Endothelial cell (in vitro differentiated cells): ENCODE results near the gene ATP5PD. TPM values are rescaled to one million over a fixed set of nuclear protein-coding genes. Genes with fewer than 3 reads are reported as not detected.
"Not testable (repeated sequence)": the region's sequence is repeated elsewhere in the genome, so short reads cannot be mapped to it uniquely, and the experiment has no call there.

ENCODE experiments used
- DNase-seq: peaks from one replicate; pipeline ENCODE4 v3.0.0; 2021; ENCODE audit warnings: low spot score
- H3K27ac Mint-ChIP-seq: one replicate; pipeline ENCODE4 v1.8.0; 2021; ENCODE audit warnings: mixed read lengths, inconsistent platforms; ENCODE audit not compliant: unreplicated experiment
- H3K27me3 Mint-ChIP-seq: one replicate; pipeline ENCODE4 v1.8.0; 2021; ENCODE audit warnings: mild to moderate bottlenecking, moderate library complexity, mixed read lengths, inconsistent platforms; ENCODE audit not compliant: unreplicated experiment
- H3K36me3 Mint-ChIP-seq: one replicate; pipeline ENCODE4 v1.8.0; 2021; ENCODE audit warnings: mild to moderate bottlenecking, low read depth, mixed read lengths, inconsistent platforms; ENCODE audit not compliant: unreplicated experiment
- H3K4me1 Mint-ChIP-seq: one replicate; pipeline ENCODE4 v1.8.0; 2021; ENCODE audit warnings: mild to moderate bottlenecking, mixed read lengths, inconsistent platforms; ENCODE audit not compliant: unreplicated experiment
- H3K4me3 Mint-ChIP-seq: one replicate; pipeline ENCODE4 v1.8.0; 2021; ENCODE audit warnings: mild to moderate bottlenecking, mixed read lengths, inconsistent platforms; ENCODE audit not compliant: unreplicated experiment
- H3K9me3 Mint-ChIP-seq: one replicate; pipeline ENCODE4 v1.8.0; 2021; ENCODE audit warnings: mixed read lengths, inconsistent platforms; ENCODE audit not compliant: unreplicated experiment
- total RNA-seq: library from RNA; stranded (reverse); fragmentation: NEBNext Ultra II Directional; extraction: Animal tissue kit (Norgen Biotek cat#: 25700); gene quantifications from one replicate; pipeline ENCODE4 v1.2.1, GENCODE V29; 2021; ENCODE audit not compliant: unreplicated experiment
- TF ChIP-seq, protein P1 (sequence below): fragments of 200-600 bp; sonication (generic); IDR thresholded peaks from one replicate; pipeline ENCODE4 v1.5.0; 2021; ENCODE audit warnings: antibody characterized with exemption; ENCODE audit not compliant: unreplicated experiment

ATP5PD gene
- total RNA-seq, 1 donor from 2014 or later = 179 TPM

DNA sequence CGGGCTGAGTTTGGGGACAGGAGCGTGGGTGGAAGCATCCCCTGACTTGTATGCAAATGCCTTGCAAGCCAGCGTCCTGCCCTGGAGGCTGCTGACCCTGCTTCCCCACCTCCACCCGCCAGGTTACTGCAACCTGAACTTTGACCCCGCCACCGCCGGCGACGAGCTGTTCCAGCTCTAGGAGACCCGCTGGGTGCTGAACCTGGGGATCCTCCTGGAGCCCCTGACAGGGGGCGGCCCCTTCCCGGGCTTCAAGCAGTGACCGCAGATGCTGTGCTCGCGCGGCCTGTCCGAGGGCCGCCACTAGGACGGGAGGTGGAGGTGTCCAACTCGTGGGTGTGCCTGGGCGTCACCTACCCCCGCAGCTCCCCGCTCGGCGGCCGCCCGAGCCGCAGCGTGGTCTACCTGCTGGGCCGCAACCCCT, 30.3 kb upstream of the ATP5PD start:
- no peak overlapping the region for H3K4me3 Mint-ChIP-seq
- H3K36me3 Mint-ChIP-seq = no peaks in the 10 kb centered on the region
- no peak for DNase-seq
- H3K9me3 Mint-ChIP-seq = no peaks in the 10 kb centered on the region
- H3K27me3 Mint-ChIP-seq = peaks cover 2% of the 10 kb centered on the region
- TF ChIP-seq, protein P1, sequence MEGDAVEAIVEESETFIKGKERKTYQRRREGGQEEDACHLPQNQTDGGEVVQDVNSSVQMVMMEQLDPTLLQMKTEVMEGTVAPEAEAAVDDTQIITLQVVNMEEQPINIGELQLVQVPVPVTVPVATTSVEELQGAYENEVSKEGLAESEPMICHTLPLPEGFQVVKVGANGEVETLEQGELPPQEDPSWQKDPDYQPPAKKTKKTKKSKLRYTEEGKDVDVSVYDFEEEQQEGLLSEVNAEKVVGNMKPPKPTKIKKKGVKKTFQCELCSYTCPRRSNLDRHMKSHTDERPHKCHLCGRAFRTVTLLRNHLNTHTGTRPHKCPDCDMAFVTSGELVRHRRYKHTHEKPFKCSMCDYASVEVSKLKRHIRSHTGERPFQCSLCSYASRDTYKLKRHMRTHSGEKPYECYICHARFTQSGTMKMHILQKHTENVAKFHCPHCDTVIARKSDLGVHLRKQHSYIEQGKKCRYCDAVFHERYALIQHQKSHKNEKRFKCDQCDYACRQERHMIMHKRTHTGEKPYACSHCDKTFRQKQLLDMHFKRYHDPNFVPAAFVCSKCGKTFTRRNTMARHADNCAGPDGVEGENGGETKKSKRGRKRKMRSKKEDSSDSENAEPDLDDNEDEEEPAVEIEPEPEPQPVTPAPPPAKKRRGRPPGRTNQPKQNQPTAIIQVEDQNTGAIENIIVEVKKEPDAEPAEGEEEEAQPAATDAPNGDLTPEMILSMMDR = no peak
- peaks cover 2% of the 10 kb centered on the region for H3K4me1 Mint-ChIP-seq
- H3K27ac Mint-ChIP-seq = no peak overlapping the region

DNA sequence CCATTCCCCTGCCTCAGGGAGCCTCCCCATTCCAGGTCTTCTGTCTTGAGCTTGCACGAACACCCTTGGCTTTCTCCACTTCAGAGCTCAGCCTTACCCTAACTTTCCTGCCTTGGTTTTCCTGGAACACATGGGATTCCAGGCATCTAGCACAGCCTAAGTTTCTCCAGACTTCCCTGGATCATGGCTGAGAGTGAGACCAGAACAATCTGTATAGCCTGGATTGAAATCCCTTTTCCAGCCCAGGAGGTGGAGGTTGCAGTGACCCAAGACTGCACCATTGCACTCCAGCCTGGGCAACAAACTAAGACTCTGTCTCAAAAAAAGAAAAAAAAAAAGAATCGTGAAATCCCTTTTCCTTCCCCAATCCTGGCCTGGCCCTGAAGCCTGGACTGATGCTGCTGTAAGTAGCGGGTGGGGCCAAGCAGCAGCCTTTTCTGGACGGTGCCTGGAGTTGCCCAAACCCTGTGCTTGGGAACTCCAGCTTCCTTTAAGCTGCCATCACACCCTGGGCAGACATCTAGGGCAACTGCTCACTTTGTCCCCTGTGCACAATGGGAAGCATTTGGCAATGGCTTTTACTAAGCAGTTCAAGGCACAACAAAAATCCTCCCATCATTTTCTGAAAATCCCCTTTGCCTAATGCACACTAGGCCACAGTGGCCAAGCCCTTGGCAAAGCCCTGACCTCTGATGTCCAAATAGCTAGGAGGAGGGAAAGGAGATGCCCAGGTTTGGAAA, 29.0 kb upstream of the ATP5PD start:
- Mint-ChIP-seq H3K36me3 (no peaks in the 10 kb centered on the region), H3K4me3 (no peak overlapping the region), H3K27ac (no peak overlapping the region), H3K27me3 (peaks cover 2% of the 10 kb centered on the region), H3K4me1 (peaks cover 2% of the 10 kb centered on the region), H3K9me3 (no peaks in the 10 kb centered on the region)
- TF ChIP-seq, protein P1 = no peak
- DNase-seq = no peak

DNA sequence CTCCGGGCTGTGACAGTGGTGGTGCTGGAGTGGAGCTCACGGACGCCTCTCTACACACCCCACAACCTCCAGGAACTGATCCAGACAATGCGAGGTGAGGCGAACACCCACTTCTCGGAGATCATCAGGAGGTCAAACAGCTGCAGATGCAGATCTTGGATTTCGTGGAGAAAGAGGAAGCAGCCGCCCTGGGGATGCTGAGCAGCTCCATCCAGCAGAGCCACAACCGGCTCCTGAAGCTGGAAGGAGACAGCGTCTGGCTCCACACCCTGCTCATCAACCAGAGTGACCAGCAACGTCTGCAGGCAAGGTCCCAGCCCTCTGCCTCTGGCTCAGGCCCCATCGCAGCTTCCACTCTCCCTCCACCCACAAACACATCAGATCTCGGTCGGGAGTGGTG, 27.8 kb upstream of the ATP5PD start:
- Mint-ChIP-seq H3K27ac (no peak overlapping the region), H3K27me3 (peaks cover 2% of the 10 kb centered on the region), H3K9me3 (no peaks in the 10 kb centered on the region), H3K4me1 (peaks cover 2% of the 10 kb centered on the region), H3K36me3 (no peaks in the 10 kb centered on the region), H3K4me3 (no peak overlapping the region)
- TF ChIP-seq, protein P1 = no peak
- no peak for DNase-seq

DNA sequence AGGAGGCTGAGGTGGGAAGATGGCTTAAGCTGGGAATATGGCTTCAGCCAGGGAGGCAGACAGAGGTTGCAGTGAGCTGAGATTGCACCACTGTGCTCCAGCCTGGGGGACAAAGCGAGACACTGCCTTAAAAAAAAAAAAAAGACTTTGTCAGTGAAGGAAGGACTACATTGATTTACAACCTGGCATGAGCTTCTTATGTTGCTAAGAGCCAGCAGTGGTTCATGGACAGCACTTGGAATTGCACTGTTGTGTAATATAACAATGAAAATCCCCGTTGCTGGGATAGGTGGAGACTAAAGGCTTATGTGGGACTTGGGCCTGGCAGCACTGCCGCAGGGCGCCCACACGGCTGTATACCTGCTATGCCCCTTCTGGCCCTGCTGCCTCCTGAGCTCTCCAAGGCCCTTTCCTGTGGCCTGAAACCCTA, 26.9 kb upstream of the ATP5PD start:
- Mint-ChIP-seq H3K4me3 (no peak overlapping the region), H3K9me3 (no peaks in the 10 kb centered on the region), H3K27ac (peak overlapping the region; percentile 36), H3K36me3 (no peaks in the 10 kb centered on the region), H3K27me3 (peaks cover 4% of the 10 kb centered on the region), H3K4me1 (peaks cover 5% of the 10 kb centered on the region)
- DNase-seq = no peak
- TF ChIP-seq, protein P1 = no peak

DNA sequence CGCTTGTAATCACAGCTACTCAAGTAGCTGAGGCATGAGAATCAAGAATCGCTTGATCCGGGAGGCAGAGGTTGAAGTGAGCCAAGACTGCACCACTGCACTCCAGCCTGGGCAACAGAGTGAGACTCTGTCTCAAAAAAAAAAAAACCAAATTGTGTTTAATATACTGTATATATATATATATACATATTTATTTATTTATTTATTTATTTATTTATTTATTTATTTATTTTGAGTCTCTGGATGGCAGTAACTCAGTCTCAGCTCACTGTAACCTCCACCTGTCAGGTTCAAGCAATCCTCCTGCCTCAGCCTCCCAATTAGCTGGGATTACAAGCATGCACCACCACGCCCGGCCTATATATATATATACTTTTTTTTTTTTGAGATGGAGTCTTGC, 26.1 kb upstream of the ATP5PD start:
- DNase-seq, H3K36me3 Mint-ChIP-seq, H3K4me3 Mint-ChIP-seq, H3K9me3 Mint-ChIP-seq, H3K27me3 Mint-ChIP-seq, H3K4me1 Mint-ChIP-seq, H3K27ac Mint-ChIP-seq: not testable (repeated sequence)

DNA sequence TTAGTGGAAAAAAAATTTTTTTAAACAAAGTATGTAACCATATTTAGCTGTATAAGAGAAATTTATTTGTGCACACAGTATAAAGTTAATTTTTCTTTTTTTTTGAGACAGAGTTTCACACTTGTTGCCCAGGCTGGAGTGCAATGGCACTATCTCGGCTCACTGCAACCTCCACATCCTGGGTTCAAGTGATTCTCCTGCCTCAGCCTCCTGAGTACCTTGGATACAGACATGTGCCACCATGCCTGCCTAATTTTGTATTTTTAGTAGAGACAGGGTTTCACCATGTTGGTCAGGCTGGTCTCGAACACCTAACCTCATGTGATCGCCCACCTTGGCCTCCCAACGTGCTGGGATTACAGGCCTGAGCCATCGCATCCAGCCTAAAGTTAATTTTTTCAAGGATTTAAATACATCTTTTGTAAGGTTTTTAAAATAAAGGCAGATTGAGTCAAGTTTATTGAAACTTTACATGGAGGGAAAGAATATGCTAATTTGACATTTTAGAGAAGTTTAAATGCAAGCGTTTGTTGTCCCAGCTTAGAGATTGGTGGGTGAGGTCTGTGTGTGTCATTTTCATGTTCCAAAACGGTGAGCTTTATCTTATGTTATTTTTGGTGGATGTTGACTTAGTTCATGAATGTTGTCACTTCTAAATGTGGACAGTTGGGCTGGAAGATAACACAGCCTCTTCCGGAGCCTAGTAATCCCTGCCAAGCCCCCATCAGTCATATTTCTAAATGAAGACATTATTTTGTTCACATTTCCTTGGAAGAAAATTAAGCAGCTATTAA, 24.9 kb upstream of the ATP5PD start:
- H3K36me3 Mint-ChIP-seq, H3K9me3 Mint-ChIP-seq, H3K27ac Mint-ChIP-seq, H3K4me1 Mint-ChIP-seq, H3K27me3 Mint-ChIP-seq, H3K4me3 Mint-ChIP-seq, DNase-seq: not testable (repeated sequence)
